Measurements from ENCODE around the gene PLEKHS1. TPM values are rescaled to one million over a fixed set of nuclear protein-coding genes. Genes with fewer than 3 reads are reported as not detected.
"Not testable (repeated sequence)": the region's sequence is repeated elsewhere in the genome, so short reads cannot be mapped to it uniquely, and the experiment has no call there.

Gene PLEKHS1
- total and polyA plus RNA-seq, 2 experiments from 2014 or later = 0.23 TPM; not detected in 1

- Histone ChIP-seq H3K4me1 (ENCODE audit: insufficient read depth) (no peaks in the 10 kb centered on the region), H3K9me3 (ENCODE audit: low read depth) (no peaks in the 10 kb centered on the region), H3K27me3 (no peaks in the 10 kb centered on the region), H3K4me2 (no peak overlapping the region), H4K20me1 (ENCODE audit: insufficient read depth, poor library complexity, severe bottlenecking) (no peaks in the 10 kb centered on the region), H3K9me2 (replicated peaks; ENCODE audit: insufficient read depth) (no peaks in the 10 kb centered on the region), H3K27ac (no peak overlapping the region), H3K36me3 (replicated peaks; ENCODE audit: insufficient read depth, low read depth) (no peaks in the 10 kb centered on the region), H3K4me3 (no peak overlapping the region), H2AFZ (no peak overlapping the region), H3K79me2 (no peaks in the 10 kb centered on the region)
- no peak for DNase-seq (ENCODE audit: low spot score)
- 86% methylated on average over 4 of the region's 4 CpGs for WGBS (ENCODE audit: low lambda C conversion rate, missing lambda C conversion rate)
- TF ChIP-seq EZH2 (IDR thresholded peaks at IDR 0.05; ENCODE audit: borderline replicate concordance) (no peak), EZH2phosphoT487 (IDR thresholded peaks at IDR 0.05; ENCODE audit: low read depth, severe bottlenecking, unreplicated experiment) (no peak), CTCF (IDR thresholded peaks at IDR 0.05; ENCODE audit: poor library complexity) (no peak)
These were observed 68.5 kb downstream of the PLEKHS1 start for GRCh38 chr10:113819989-113820388.

GRCh38 chr10:113820507-113820906 is 69.0 kb downstream of the PLEKHS1 start:
- Histone ChIP-seq H3K9me2 (replicated peaks; ENCODE audit: insufficient read depth) (no peaks in the 10 kb centered on the region), H3K4me3 (no peak overlapping the region), H3K4me1 (ENCODE audit: insufficient read depth) (no peaks in the 10 kb centered on the region), H3K9me3 (ENCODE audit: low read depth) (no peaks in the 10 kb centered on the region), H4K20me1 (ENCODE audit: insufficient read depth, poor library complexity, severe bottlenecking) (no peaks in the 10 kb centered on the region), H3K27me3 (no peaks in the 10 kb centered on the region), H3K79me2 (no peaks in the 10 kb centered on the region), H3K4me2 (no peak overlapping the region), H2AFZ (no peak overlapping the region), H3K36me3 (replicated peaks; ENCODE audit: insufficient read depth, low read depth) (no peaks in the 10 kb centered on the region), H3K27ac (no peak overlapping the region)
- DNase-seq (ENCODE audit: low spot score) = no peak
- TF ChIP-seq CTCF (IDR thresholded peaks at IDR 0.05; ENCODE audit: poor library complexity) (no peak), EZH2 (IDR thresholded peaks at IDR 0.05; ENCODE audit: borderline replicate concordance) (no peak), EZH2phosphoT487 (IDR thresholded peaks at IDR 0.05; ENCODE audit: low read depth, severe bottlenecking, unreplicated experiment) (no peak)
- WGBS (ENCODE audit: low lambda C conversion rate, missing lambda C conversion rate) = 48% methylated on average over 8 of the region's 8 CpGs

- H2AFZ ChIP-seq; H3K9me3 ChIP-seq (ENCODE audit: low read depth); DNase-seq (ENCODE audit: low spot score); H3K9me2 ChIP-seq (replicated peaks; ENCODE audit: insufficient read depth); H3K27ac ChIP-seq; H3K4me1 ChIP-seq (ENCODE audit: insufficient read depth); H3K27me3 ChIP-seq; H3K36me3 ChIP-seq (replicated peaks; ENCODE audit: insufficient read depth, low read depth); H3K4me2 ChIP-seq; H3K4me3 ChIP-seq; H3K79me2 ChIP-seq; H4K20me1 ChIP-seq (ENCODE audit: insufficient read depth, poor library complexity, severe bottlenecking): not testable (repeated sequence)
- 79% methylated on average over 3 of the region's 3 CpGs for WGBS (ENCODE audit: low lambda C conversion rate, missing lambda C conversion rate)
These were observed 69.8 kb downstream of the PLEKHS1 start for GRCh38 chr10:113821306-113821705.

GRCh38 chr10:113822174-113822573 is 70.7 kb downstream of the PLEKHS1 start:
- Histone ChIP-seq H3K9me3 (ENCODE audit: low read depth) (no peaks in the 10 kb centered on the region), H2AFZ (no peak overlapping the region), H3K27ac (no peak overlapping the region), H3K27me3 (no peaks in the 10 kb centered on the region), H3K4me3 (no peak overlapping the region), H3K4me2 (no peak overlapping the region), H3K4me1 (ENCODE audit: insufficient read depth) (no peaks in the 10 kb centered on the region), H3K79me2 (no peaks in the 10 kb centered on the region), H4K20me1 (ENCODE audit: insufficient read depth, poor library complexity, severe bottlenecking) (no peaks in the 10 kb centered on the region), H3K9me2 (replicated peaks; ENCODE audit: insufficient read depth) (no peaks in the 10 kb centered on the region), H3K36me3 (replicated peaks; ENCODE audit: insufficient read depth, low read depth) (no peaks in the 10 kb centered on the region)
- no peak for DNase-seq (ENCODE audit: low spot score)
- TF ChIP-seq CTCF (IDR thresholded peaks at IDR 0.05; ENCODE audit: poor library complexity) = no peak
- no peak for TF ChIP-seq EZH2 (IDR thresholded peaks at IDR 0.05; ENCODE audit: borderline replicate concordance)
- TF ChIP-seq EZH2phosphoT487 (IDR thresholded peaks at IDR 0.05; ENCODE audit: low read depth, severe bottlenecking, unreplicated experiment) = no peak
- WGBS (ENCODE audit: low lambda C conversion rate, missing lambda C conversion rate) = 97% methylated on average over 7 of the region's 7 CpGs
